ENCODE data around the gene TMC1.

GRCh38 chr9:72526901-72527800, 5.7 kb downstream of the TMC1 start:
- TF ChIP-seq POLR2A (IDR thresholded peaks at IDR 0.05) (peak in 1 of 2 donors; percentile 57), CTCF (IDR thresholded peaks at IDR 0.05) (no peak)

Data from tibial nerve (tissue), 3 donors.